HG03460 (cell line): Measurements from ENCODE around the gene ZNF77.
"Not testable (repeated sequence)": the region's sequence is repeated elsewhere in the genome, so short reads cannot be mapped to it uniquely, and the experiment has no call there.

ENCODE experiments used
- ATAC-seq: cut with Tn5 transposase; IDR thresholded peaks from one replicate; pipeline ENCODE4 v1.9.1; 2021; ENCODE audit not compliant: unreplicated experiment

ZNF77 gene

DNA sequence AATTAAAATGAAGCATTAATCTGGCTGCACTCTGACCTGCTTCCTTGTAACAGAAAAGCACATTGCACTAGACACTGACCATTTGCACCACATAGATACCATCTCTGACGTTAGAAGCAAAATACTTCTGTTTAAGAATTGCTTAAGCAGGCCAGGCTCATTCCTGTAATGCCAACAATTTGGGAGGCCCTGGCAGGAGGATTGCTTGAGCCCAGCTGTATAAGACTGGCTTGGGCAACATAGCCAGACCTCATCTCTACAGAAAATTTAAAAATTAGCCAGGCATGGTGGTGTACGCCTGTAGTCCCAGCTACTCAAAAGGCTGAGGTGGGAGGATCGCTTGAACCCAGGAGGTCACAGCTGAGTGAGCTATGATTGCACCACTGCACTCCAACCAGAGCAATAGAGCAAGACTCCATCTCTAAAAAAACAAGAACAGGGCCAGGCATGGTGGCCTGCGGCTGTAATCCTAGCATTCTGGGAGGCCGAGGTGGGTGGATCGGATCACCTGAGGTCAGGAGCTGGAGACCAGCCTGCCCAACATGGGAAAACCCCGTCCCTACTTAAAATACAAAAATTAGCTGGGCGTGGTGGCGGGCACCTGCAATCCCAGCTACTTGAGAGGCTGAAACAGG is 25.5 kb upstream of the ZNF77 start:
- no peak for ATAC-seq

- ATAC-seq: no peak
These were observed 24.3 kb upstream of the ZNF77 start for GRCh38 chr19:2969104-2969504.

GRCh38 chr19:2967972-2968371 is 23.2 kb upstream of the ZNF77 start:
- no peak for ATAC-seq

DNA sequence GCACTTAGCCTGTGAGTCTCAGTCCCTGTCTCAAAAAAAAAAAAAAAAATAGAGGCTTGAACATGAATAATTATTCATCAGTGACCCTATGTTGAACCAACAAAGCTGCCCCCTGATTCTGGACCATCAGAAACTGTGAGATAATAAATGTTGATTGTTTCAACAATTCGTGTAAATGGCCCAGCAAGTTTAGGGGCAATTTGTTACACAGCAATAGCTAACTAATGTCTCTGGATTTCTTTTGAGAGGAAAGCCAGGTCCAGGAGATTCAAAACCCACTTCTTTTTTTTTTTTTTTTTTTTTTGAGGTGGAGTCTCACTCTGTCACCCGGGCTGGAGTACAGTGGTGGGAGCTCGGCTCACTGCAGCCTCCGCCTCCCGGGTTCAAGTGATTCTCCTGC is 20.1 kb upstream of the ZNF77 start:
- ATAC-seq: no peak

DNA sequence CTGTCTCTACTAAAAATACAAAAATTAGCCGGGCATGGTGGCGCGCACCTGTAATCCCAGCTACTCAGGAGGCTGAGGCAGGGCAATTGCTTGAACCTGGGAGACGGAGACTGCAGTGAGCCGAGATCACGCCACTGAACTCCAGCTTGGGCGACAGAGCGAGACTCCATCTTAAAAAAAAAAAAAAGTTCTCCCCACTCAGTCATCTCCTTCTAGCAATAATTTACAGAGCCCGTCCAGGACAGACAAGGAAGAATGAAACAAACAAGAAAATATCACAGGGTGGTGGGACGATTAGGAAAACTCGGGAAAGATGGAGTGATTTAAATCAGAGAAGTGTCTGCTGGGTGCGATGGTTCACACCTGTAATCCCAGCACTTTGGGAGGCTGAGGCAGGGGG is 18.9 kb upstream of the ZNF77 start:
- not testable (repeated sequence) for ATAC-seq

GRCh38 chr19:2963122-2963521 is 18.4 kb upstream of the ZNF77 start:
- no peak for ATAC-seq

DNA sequence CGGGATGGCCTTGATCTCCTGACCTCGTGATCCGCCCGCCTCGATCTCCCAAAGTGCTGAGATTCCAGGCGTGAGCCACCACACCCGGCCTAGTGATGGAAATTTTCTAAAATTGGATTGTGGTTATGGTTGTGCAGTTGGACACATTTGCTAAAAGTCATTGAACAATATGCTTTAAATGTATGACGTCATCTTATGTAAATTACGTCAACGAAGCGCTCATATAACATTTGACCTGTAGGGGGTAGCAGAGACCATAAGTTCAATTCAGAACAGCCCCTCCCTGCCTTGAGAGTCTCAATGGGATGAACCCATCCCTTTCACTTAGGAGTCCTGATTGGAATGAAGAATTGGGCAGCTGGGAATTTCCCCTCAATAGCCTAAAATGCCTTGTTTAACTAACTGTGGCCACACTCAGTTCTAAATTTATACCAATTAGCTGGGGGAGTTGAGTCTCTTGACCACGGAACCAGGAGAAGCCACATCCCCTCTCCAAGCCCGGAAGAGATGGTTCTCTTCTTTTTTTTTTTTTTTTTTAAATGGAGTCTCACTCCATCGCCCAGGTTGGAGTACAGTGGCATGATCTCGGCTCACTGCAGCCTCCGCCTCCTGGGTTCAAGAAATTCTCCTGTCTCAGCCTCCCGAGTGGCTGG is 17.4 kb upstream of the ZNF77 start:
- ATAC-seq: no peak

- ATAC-seq: no peak
These were observed 15.3 kb upstream of the ZNF77 start for GRCh38 chr19:2960120-2960519.

GRCh38 chr19:2957160-2957559 is 12.4 kb upstream of the ZNF77 start:
- ATAC-seq: no peak

DNA sequence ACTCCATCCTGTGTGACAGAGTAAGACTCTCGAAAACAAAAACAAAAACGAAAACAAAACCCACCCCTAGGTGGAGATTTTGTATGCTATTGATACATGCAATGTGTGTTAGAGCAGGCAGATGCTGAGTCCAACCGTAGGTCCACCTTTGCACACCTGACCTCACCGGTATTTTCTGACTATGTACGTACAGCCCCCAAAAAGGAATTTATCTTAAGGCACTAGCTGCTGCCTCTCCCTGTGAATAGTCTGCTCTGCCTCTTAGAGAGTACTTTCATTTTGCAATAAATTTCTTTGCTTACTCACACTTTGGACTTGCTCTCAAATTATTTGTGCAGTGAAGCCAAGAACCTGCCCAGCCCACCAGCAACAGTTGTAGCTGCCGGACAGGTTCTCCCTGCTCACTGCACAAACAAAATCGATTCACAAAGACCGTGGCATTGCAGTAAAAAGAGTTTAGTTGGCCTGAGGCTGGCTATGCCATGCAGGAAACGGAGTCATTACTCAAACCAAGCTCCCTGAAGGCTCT is 8.2 kb upstream of the ZNF77 start:
- no peak for ATAC-seq

DNA sequence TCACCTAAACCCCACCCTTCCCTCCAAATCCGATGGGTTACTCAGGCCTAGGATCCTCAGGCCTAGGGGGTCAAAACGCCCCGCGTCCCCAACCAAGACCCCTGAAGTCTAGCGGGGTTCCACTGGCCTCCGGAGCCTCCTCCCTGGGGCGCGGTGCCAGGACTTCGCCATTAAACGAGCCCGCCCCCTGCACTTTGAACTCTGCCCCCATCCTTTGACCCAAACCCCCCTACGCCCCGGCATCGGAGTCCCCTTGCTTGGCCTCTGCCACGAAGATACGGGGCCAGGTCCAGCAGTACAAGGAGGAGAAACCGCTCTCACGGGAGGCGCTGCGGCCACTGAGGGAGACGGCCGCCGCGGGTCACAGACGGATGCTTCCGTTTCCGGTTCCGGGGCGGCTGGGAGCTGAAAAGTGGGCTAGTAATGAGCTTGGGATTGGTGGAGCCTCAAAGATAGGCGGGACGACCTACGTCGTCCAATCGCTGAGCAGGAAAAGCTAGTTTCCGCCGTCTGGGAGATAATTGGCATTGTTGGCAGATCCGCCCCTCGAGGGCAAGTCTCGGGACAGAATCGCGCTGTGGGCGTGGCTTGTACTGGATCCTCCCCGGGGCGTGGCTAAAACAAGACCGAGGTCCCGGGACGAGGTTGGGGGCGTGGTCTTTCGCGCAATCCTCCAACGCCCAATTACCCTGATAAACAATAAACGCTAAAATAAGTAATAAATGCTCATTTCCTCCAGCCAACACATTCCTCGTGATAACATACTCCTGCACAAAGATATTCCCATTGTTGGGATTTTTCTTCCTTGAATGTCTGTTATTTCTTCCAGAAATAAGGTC is 5.7 kb upstream of the ZNF77 start:
- peak; percentile 83 for ATAC-seq

- peak; percentile 10 for ATAC-seq
These were observed 5.1 kb upstream of the ZNF77 start for GRCh38 chr19:2949939-2950285.

DNA sequence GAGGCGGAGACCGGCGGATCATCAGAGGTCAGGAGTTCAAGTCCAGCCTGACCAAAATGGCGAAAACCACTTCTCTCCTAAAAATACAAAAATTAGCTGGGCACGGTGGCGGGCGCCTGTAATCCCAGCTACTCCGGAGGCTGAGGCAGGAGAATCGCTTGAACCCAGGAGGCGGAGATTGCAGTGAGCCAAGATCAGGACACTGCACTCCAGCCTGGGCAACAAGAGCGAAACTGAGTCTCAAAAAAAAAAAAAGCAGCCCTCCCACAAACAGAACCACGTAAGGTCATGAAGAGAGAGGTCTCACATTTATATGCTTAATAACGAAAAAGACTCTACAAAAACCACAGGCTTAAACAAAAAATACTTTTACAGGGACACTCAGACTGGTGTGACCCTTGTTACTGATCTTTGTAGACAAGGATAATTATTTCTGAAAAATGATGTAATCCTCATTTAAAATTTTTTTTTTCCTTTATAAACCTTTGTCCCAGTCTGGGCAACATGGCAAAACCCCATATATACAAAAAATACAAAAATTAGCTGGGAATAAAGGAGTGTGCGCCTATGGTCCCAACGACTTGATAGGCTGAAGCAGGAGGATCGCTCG is 909 bp upstream of the ZNF77 start:
- ATAC-seq: no peak

DNA sequence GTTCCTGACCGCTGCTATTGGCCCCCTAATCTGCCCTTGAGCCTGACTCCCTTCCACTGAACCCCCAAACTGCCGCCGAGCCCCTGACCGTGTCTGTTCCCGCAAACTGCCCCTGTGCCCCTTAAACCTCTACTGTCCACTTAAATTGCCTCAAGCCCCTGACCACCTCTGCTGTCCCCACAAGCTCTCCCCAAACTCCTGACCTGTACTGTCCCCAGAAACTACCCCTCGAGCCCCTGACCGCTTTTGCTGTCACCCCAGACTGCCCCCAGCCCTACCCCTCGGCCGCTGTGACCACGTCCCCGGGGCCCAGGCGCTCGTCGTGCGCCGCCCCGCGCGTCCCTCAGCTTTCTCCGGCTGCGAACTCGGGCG is 382 bp downstream of the ZNF77 start:
- no peak for ATAC-seq

DNA sequence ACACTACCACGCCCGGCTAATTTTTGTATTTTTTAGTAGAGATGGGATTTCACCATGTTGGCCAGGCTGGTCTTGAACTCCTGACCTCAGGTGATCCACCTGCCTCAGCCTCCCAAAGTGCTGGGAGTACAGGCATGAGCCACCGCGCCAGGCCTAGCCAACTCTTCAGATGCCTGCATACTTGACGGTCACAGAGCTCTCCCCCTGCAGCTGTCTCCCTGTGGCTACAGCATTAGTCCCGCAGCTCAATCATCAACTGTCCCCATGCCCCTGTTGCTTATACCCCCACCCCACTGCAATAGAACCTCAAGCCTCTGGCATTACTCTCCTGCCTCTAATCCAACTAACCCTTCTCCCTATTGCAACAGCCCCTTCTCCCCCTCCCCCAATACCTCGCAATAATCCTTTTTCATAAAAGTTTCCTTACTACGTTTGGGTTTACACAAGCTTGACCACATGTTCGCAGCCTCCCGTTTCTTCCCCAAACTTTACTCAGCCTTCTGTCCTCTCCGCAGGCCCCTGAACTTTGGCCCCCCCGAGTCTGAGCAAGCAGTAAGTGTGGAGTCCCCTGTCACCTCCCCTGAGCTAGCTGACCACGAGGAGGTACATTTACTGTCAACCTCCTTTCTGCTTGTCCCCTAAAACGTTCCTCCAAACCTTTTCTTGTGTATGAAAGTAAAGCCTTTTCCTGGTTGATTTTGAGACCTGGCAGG is 1.7 kb downstream of the ZNF77 start:
- ATAC-seq: no peak

- ATAC-seq: not testable (repeated sequence)
These were observed 8.9 kb downstream of the ZNF77 start for GRCh38 chr19:2935863-2936262.

DNA sequence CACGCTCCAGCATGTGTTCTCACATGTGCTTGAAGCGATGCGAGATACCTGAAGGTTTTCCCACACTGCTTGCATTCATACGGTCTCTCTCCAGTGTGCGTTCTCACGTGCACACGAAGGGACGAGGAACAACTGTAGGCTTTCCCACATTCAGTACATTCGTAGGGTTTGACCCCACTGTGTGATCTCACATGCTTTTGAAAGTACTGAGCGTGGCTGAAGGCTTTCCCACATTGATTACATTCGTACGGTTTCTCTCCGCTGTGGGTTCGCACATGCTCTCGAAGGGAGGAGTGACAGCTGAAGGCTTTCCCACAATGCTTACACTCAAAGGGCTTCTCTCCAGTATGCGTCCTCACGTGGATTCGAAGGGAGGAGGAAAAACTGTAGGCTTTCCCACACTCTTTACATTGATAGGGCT is 11.3 kb downstream of the ZNF77 start:
- no peak for ATAC-seq

DNA sequence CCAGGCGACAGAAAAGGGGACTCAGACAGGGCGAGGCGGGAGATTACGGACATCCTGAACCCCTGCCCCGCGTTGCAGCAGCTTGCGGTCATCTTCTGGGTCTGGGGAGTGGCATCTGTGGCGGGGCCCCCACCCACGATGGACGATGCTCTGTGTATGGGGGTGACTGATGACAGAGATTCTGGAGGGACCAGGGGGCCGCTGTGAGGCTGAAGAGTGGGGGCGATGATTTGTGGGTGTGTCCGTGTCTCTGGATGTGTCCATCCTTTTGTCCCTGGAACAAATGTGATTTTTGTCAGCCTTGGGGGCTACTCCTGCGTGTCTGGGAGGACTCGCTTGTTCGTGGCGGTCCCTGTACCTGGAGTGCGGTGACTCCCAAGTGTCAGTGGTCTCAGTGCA is 17.7 kb downstream of the ZNF77 start:
- ATAC-seq: no peak

GRCh38 chr19:2926341-2927031 is 18.3 kb downstream of the ZNF77 start:
- no peak for ATAC-seq

DNA sequence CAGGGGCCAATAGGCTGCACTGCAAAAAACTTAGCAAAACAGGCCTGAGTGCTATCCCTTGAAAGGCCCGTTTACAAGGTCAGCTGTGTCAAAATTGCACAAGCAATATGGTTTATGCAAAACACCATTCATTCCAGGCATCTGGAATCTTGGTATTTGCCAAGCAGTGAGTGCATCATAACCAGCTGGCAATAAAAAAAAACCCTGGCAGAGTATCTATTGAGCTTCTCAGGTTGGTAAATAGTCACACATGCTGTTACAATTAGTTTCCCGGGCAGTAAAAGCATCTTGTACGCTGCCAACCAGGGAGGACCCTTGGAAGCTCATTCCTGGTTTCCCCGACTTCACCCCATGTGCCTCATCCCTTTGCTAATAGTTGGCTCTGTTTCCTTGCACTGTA is 21.3 kb downstream of the ZNF77 start:
- ATAC-seq: no peak
